NB4 (cell line): Measurements from ENCODE around the gene ATP6AP2.

Experiments used
- CTCF ChIP-seq: IDR thresholded peaks from one replicate; pipeline ENCODE4 v1.5.1; 2012; ENCODE audit warnings: low read depth, low read length
- POLR2A ChIP-seq: IDR thresholded peaks from 2 replicates; pipeline ENCODE4 v1.6.1; 2011; ENCODE audit warnings: mild to moderate bottlenecking; ENCODE audit not compliant: insufficient read length; ENCODE audit errors: extremely low read depth

GRCh38 chrX:40552768-40553167 is 28.0 kb upstream of the ATP6AP2 start:
- TF ChIP-seq CTCF (peak; percentile 6), POLR2A (no peak)
